ENCODE measurements around the gene FAM81B. TPM values are rescaled to one million over a fixed set of nuclear protein-coding genes. Genes with fewer than 3 reads are reported as not detected.

FAM81B gene
- polyA plus RNA-seq, 1 of the 3 experiments (the other 2 are of a cell fraction), result 0.21 TPM

DNA sequence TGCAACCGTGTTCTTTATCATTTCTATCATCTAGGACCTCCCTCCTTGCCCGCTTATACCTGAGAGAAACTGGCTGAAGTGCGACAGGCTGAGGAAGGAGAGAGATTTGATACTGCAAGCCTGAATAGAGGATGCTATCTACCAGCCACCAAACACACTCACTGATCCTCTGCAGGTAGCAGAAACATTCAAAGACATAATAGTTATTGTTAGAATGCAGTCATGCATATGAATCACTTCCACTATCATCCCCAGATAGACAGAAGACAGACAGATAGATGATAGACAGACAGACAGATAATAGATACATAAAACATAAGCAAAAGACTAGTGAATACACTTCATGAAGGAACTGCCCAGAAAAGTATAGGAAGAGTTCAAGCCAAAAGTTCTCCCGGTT, 32.9 kb downstream of the FAM81B start:
- Histone ChIP-seq H3K4me3 (ENCODE audit: low read depth in 2 of 2, low read length in 1 of 2) (no peak overlapping the region), H3K79me2 (ENCODE audit: insufficient read depth) (no peaks in the 10 kb centered on the region), H3K27me3 (ENCODE audit: insufficient read depth) (no peaks in the 10 kb centered on the region), H3K4me1 (ENCODE audit: control insufficient read depth in 1 of 2, insufficient read depth in 2 of 2, low read depth in 1 of 2, low read length in 1 of 2) (no peaks in the 10 kb centered on the region), H3K4me2 (no peak overlapping the region), H4K20me1 (ENCODE audit: insufficient read depth) (no peaks in the 10 kb centered on the region), H3K9me2 (no peaks in the 10 kb centered on the region), H3K27ac (ENCODE audit: low read depth in 2 of 2, low read length in 1 of 2) (no peak overlapping the region), H3K9ac (no peak overlapping the region), H3K9me3 (no peaks in the 10 kb centered on the region), H2AFZ (ENCODE audit: low read depth) (no peak overlapping the region), H3F3A (replicated peaks; ENCODE audit: insufficient read depth) (no peaks in the 10 kb centered on the region), H3K36me3 (replicated peaks in 1 of 2; ENCODE audit: control insufficient read depth in 1 of 2, insufficient read depth in 2 of 2, low read length in 1 of 2) (no peaks in the 10 kb centered on the region)
- ChIA-PET CTCF (no interaction called here), POLR2A (no interaction called here)
- WGBS (ENCODE audit: low lambda C conversion rate), result 66% methylated on average over 4 of the region's 4 CpGs
- DNase-seq, result no peak
- no peak for TF ChIP-seq NRF1 (IDR thresholded peaks at IDR 0.05; ENCODE audit: low read depth, low read length)
- no peak for TF ChIP-seq TAF1 (IDR thresholded peaks at IDR 0.05; ENCODE audit: borderline replicate concordance, low read depth, low read length)
- no peak for TF ChIP-seq GABPA (IDR thresholded peaks at IDR 0.05; ENCODE audit: low read depth)
- no peak for TF ChIP-seq FOXJ3 (CRISPR knock-in tag; IDR thresholded peaks at IDR 0.05)
- no peak for TF ChIP-seq RFX5 (IDR thresholded peaks at IDR 0.05; ENCODE audit: low read length)
- TF ChIP-seq, protein P1, sequence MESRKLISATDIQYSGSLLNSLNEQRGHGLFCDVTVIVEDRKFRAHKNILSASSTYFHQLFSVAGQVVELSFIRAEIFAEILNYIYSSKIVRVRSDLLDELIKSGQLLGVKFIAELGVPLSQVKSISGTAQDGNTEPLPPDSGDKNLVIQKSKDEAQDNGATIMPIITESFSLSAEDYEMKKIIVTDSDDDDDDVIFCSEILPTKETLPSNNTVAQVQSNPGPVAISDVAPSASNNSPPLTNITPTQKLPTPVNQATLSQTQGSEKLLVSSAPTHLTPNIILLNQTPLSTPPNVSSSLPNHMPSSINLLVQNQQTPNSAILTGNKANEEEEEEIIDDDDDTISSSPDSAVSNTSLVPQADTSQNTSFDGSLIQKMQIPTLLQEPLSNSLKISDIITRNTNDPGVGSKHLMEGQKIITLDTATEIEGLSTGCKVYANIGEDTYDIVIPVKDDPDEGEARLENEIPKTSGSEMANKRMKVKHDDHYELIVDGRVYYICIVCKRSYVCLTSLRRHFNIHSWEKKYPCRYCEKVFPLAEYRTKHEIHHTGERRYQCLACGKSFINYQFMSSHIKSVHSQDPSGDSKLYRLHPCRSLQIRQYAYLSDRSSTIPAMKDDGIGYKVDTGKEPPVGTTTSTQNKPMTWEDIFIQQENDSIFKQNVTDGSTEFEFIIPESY (IDR thresholded peaks at IDR 0.05; ENCODE audit: borderline replicate concordance, low read depth), result no peak
- no peak for TF ChIP-seq MXI1 (IDR thresholded peaks at IDR 0.05; ENCODE audit: low read depth, low read length)
- no peak for TF ChIP-seq CHD2 (IDR thresholded peaks at IDR 0.05; ENCODE audit: low read length, partially characterized antibody)
- no peak for TF ChIP-seq JUND (IDR thresholded peaks at IDR 0.05)

DNA sequence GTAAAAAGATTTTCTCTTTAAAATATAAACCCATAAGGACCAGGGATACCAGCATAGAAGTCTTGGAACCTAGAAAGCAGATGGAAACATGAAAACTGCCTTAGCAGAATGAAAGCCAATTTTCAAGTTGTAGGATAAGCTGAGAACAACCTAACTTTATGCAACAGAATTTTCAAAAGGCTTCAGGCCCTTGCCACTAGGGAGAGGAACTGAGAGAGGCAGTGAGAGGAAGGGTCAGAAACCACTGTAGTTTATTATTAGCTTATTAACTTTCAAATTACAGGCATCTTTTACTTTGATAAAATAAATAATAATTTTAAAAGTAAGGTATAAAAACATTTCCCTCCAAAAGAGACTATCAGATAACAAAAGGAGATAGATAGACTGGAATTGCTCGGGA, 33.4 kb downstream of the FAM81B start:
- 72% methylated on average over 1 of the region's 1 CpG for WGBS (ENCODE audit: low lambda C conversion rate)
- no peak overlapping the region for H3K27ac ChIP-seq (ENCODE audit: low read depth in 2 of 2, low read length in 1 of 2)
- no peaks in the 10 kb centered on the region for H3K9me2 ChIP-seq
- H3F3A ChIP-seq (replicated peaks; ENCODE audit: insufficient read depth), result no peaks in the 10 kb centered on the region
- no peak for TF ChIP-seq RAD21 (IDR thresholded peaks at IDR 0.05; ENCODE audit: low read length)
- TF ChIP-seq FOSL2 (IDR thresholded peaks at IDR 0.05; ENCODE audit: borderline replicate concordance, low read depth), result no peak
- TF ChIP-seq RXRA (IDR thresholded peaks at IDR 0.05; ENCODE audit: borderline replicate concordance, low read depth), result no peak
- TF ChIP-seq FOXM1 (IDR thresholded peaks at IDR 0.05; ENCODE audit: low read depth), result no peak
- TF ChIP-seq, protein P2, sequence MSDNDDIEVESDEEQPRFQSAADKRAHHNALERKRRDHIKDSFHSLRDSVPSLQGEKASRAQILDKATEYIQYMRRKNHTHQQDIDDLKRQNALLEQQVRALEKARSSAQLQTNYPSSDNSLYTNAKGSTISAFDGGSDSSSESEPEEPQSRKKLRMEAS (IDR thresholded peaks at IDR 0.05; ENCODE audit: low read depth), result no peak
- TF ChIP-seq YY1 (IDR thresholded peaks at IDR 0.05; ENCODE audit: low read depth), result no peak
- TF ChIP-seq MXI1 (IDR thresholded peaks at IDR 0.05; ENCODE audit: low read depth, low read length), result no peak
- no peak for TF ChIP-seq GABPA (IDR thresholded peaks at IDR 0.05; ENCODE audit: low read depth)
- TF ChIP-seq, protein P3, sequence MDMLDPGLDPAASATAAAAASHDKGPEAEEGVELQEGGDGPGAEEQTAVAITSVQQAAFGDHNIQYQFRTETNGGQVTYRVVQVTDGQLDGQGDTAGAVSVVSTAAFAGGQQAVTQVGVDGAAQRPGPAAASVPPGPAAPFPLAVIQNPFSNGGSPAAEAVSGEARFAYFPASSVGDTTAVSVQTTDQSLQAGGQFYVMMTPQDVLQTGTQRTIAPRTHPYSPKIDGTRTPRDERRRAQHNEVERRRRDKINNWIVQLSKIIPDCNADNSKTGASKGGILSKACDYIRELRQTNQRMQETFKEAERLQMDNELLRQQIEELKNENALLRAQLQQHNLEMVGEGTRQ (IDR thresholded peaks at IDR 0.05; ENCODE audit: borderline replicate concordance, low read depth, low read length), result no peak
- no peak for TF ChIP-seq ELF1 (IDR thresholded peaks at IDR 0.05)
- no peak for TF ChIP-seq JUND (IDR thresholded peaks at IDR 0.05)
- no peak for TF ChIP-seq CHD2 (IDR thresholded peaks at IDR 0.05; ENCODE audit: low read length, partially characterized antibody)
- TF ChIP-seq NRF1 (IDR thresholded peaks at IDR 0.05; ENCODE audit: low read depth, low read length), result no peak
- no peak for TF ChIP-seq FOXJ3 (CRISPR knock-in tag; IDR thresholded peaks at IDR 0.05)
- TF ChIP-seq SIN3A (IDR thresholded peaks at IDR 0.05; ENCODE audit: borderline replicate concordance, low read depth, low read length), result no peak
- no peak for TF ChIP-seq SMC3 (IDR thresholded peaks at IDR 0.05; ENCODE audit: low read depth, low read length)
- no peak for TF ChIP-seq MEF2A (IDR thresholded peaks at IDR 0.05; ENCODE audit: borderline replicate concordance, low read depth)
- TF ChIP-seq TCF12 (IDR thresholded peaks at IDR 0.05), result no peak
- TF ChIP-seq TEAD4 (IDR thresholded peaks at IDR 0.05; ENCODE audit: borderline replicate concordance, insufficient read depth), result no peak
- H3K4me2 ChIP-seq, result no peak overlapping the region
- H3K27me3 ChIP-seq (ENCODE audit: insufficient read depth), result no peaks in the 10 kb centered on the region
- H3K79me2 ChIP-seq (ENCODE audit: insufficient read depth), result no peaks in the 10 kb centered on the region
- CTCF ChIA-PET, result no interaction called here
- no peak overlapping the region for H3K4me3 ChIP-seq (ENCODE audit: low read depth in 2 of 2, low read length in 1 of 2)
- POLR2A ChIA-PET, result no interaction called here
- no peaks in the 10 kb centered on the region for H4K20me1 ChIP-seq (ENCODE audit: insufficient read depth)
- DNase-seq, result no peak
- H3K9ac ChIP-seq, result no peak overlapping the region
- H3K9me3 ChIP-seq, result no peaks in the 10 kb centered on the region
- H3K36me3 ChIP-seq (replicated peaks in 1 of 2; ENCODE audit: control insufficient read depth in 1 of 2, insufficient read depth in 2 of 2, low read length in 1 of 2), result no peaks in the 10 kb centered on the region
- no peak overlapping the region for H2AFZ ChIP-seq (ENCODE audit: low read depth)
- H3K4me1 ChIP-seq (ENCODE audit: control insufficient read depth in 1 of 2, insufficient read depth in 2 of 2, low read depth in 1 of 2, low read length in 1 of 2), result no peaks in the 10 kb centered on the region

Data from SK-N-SH (cell line).